ENCODE measurements around the gene OAT.

DNA sequence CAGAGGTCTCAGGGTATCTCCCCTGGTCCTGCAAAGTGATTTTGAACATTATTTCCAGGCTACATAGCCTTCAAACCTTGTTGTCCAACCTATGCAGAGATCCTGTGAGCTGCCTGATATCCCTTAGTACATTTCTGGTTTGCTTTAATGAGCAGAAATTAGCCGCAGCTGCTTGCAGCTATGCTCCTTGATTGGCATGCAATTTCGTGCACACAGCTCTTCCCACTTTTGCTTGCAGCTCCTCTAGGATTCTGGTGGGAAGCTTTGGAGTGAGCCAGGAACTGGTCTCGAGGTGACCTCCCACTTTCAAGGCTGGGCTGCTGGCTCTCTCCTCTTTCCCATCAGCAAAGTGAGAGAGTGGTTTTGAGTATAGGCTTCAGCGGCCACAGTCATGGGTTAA, 45.8 kb downstream of the OAT start:
- TF ChIP-seq, protein P1, sequence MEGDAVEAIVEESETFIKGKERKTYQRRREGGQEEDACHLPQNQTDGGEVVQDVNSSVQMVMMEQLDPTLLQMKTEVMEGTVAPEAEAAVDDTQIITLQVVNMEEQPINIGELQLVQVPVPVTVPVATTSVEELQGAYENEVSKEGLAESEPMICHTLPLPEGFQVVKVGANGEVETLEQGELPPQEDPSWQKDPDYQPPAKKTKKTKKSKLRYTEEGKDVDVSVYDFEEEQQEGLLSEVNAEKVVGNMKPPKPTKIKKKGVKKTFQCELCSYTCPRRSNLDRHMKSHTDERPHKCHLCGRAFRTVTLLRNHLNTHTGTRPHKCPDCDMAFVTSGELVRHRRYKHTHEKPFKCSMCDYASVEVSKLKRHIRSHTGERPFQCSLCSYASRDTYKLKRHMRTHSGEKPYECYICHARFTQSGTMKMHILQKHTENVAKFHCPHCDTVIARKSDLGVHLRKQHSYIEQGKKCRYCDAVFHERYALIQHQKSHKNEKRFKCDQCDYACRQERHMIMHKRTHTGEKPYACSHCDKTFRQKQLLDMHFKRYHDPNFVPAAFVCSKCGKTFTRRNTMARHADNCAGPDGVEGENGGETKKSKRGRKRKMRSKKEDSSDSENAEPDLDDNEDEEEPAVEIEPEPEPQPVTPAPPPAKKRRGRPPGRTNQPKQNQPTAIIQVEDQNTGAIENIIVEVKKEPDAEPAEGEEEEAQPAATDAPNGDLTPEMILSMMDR (IDR thresholded peaks at IDR 0.05), result no peak
- TF ChIP-seq POLR2AphosphoS5 (IDR thresholded peaks at IDR 0.05) (no peak), POLR2A (IDR thresholded peaks at IDR 0.05) (no peak), EP300 (IDR thresholded peaks at IDR 0.05) (no peak)
